ENCODE data around the gene HIGD2A.

HIGD2A gene

GRCh38 chr5:176418251-176418650 lies 29.7 kb downstream of the HIGD2A start:
- DNase-seq: no peak

DNA sequence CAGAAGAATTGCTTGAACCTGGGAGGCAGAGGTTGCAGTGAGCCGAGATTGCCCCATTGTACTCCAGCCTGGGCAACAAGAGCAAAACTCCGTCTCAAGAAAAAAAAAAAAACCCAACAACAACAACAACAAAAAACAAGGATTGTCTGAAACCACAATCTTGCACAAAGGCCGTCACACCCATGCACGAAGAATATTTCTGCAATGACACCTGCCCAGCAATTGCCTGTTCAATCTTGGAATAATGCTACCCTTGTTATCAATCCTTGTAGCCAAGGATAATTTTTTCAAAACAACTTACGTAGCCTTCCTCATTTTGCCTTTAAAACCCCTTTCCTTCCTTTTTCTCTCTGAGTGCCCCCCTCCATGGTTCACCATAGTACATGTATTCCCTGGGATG lies 31.5 kb downstream of the HIGD2A start:
- DNase-seq: no peak

GRCh38 chr5:176420972-176421544 lies 32.5 kb downstream of the HIGD2A start:
- DNase-seq: no peak

DNA sequence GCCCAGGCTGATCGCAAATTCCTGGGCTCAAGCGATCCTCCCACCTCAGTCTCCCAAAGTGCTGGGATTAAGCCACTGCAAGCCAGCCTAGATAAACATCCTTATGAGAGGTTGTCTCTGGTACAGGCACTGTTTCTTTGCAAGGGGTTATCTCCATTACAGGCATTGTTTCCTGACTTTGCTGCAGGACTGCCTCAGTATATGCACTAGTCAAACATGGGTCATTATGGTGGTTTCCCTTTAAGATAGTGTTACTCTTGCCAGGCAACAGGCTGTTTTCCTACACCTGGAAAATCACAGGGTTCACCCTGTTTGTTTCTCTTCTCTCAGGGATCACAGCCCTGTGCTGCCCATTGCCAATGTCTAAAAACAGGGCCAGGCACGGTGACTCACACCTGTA lies 35.6 kb downstream of the HIGD2A start:
- no peak for DNase-seq

DNA sequence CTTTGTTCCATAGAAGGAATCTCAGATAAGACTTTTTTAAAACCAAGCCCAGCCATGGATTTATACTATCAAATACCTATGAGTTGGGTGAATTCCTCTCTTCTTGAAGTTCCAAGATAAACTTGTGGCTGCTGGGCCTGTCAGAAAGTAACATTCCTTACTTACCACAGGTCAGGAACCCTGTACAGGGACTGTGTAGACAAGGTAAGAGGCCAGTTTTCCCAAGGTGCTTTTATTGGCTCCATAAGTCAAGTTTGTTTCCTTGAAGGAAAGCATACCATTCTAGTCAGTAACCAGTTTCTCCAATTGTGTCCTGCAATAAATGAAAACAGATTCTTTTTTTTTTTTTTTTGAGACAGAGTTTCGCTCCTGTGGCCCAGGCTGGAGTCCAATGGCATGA lies 36.6 kb downstream of the HIGD2A start:
- no peak for DNase-seq

DNA sequence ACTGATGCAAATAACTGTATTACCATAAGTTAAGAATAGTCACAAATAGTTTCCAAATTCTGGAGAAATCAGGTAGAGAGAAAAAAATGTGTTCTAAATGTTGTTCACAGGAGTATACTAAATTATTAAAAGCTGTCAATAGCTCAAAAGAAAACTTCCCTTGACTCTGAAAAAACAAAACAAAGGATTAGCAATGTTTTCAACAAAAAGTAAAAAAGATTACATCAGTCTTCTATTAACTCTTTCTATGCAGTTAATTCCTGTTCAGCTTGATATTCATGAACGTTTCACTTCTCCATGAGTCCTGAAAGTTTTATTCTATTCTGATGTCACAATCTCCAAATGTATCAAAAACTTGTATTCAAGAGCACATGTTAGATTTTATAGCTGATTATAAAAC lies 37.2 kb downstream of the HIGD2A start:
- no peak for DNase-seq

GRCh38 chr5:176426876-176427275 lies 38.3 kb downstream of the HIGD2A start:
- no peak for DNase-seq

- DNase-seq: no peak
Observed at GRCh38 chr5:176427971-176428370, 39.4 kb downstream of the HIGD2A start.

DNA sequence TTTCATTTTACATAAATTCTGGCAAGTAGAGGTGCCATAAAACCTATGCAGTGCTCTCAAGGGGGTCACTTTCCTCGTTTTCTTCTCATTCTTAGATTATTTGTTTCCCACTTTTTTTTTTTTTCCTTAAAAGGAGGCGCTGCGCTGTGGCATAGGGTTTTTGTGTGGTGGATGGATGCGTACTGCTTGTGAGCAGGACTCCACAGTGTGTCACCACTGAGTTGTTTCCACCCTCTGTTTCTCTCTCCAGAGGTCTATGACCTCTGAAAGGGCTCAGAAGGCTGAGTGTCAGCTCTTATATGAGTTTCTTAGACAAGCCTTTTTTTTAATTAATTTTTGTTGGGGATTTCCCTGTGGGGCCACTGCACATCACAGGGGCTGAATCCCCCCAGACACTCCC lies 41.4 kb downstream of the HIGD2A start:
- DNase-seq: no peak

DNA sequence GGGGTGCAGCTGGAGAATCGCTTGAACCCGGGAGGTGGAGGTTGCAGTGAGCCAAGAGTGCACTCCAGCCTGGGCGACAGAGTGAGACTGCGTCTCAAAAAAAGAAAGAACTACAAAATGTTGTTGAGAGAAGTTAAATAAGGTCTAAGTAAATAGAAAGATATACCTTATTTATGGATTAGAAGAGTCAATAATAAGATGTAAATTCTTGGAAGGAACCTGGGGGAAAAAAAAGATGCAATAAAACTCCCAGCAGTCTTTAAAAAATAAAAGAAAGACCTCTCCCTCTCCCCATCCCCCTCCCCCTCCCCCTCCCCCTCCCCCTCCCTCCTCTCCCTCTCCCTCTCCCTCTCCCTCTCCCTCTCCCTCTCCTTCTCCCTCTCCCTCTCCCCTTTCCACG lies 44.2 kb downstream of the HIGD2A start:
- DNase-seq: no peak

DNA sequence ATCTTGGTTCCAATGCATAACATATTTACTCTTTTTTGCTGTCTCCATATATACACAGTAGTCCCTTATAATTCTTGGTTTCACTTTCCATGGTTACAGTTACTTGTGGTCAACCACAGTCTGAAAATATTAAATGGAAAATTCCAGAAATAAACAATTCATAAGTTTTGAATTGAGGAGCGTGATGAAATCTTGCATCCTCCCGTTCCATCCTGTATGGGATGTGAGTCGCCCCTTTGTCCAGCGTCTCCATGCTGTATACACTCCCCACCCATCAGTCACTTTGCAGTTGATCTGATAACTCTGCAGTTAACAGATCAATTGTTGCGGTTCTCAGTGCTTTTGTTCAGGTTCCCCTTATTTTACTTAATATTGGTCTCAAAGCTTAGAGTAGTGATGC lies 48.1 kb downstream of the HIGD2A start:
- no peak for DNase-seq

DNA sequence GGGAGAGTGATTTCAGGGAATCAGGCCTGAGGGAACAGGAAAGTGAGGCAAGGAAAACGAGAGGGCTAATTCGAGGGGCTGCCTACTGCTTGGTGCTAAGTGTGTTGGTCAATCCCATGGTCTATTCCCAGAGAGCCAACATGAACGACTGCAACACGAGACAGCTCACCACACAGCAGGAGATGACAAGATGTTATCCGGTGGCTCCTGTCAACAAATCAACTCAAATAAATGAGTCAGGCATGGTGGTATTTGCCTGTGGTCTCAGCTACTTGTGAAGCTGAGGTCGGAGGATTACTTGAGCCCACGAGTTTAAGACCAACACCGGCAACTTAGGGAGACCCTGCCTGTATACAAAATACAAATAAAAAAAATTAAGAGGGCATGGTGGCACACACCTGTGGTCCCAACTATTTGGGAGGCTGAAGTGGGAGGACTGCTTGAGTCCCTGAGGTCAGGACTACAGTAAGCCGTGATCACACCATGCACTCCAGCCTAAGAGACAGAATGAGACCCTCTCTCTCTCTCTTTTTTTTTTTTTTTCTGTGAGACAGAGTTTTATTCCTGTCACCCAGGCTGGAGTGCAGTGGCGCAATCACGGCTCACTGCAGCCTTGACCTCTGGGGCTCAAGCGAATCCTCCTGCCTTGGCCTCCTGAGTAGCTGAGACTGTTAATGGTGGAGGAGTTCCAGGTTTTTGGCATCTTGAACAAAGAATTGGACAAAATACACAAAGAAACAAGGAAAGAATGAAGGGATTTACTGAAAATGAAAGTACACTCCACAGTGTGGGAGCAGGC lies 50.6 kb downstream of the HIGD2A start:
- no peak for DNase-seq

Measured in CD4-positive, alpha-beta T cell treated with Interferon alpha-2 for 1 hour (primary cell).